Adrenal gland (tissue), 5 donors: ENCODE results near the gene SLC9A9.

Experiments used
- CTCF ChIP-seq, 6 experiments: fragments of 450-650 bp in 4 of 6; fragments of 200-600 bp in 2 of 6; sonication (generic) in 1 of 6; IDR thresholded peaks; 1 replicate in 5 of 6; 2 replicates in 1 of 6; pipeline versions ENCODE4 v1.5.1 to v1.8.0; 2016 to 2021; ENCODE audit warnings: antibody characterized with exemption in 6 of 6, mild to moderate bottlenecking in 2 of 6, moderate library complexity in 1 of 6
- POLR2A ChIP-seq, 2 donors: fragments of 450-650 bp; IDR thresholded peaks; one replicate each; pipeline ENCODE4 v1.6.1; 2017; ENCODE audit warnings: antibody characterized with exemption in 2 of 2, mild to moderate bottlenecking in 2 of 2, moderate library complexity in 1 of 2
- donor health status: DM: no; HTN: no; CAD: no.

DNA sequence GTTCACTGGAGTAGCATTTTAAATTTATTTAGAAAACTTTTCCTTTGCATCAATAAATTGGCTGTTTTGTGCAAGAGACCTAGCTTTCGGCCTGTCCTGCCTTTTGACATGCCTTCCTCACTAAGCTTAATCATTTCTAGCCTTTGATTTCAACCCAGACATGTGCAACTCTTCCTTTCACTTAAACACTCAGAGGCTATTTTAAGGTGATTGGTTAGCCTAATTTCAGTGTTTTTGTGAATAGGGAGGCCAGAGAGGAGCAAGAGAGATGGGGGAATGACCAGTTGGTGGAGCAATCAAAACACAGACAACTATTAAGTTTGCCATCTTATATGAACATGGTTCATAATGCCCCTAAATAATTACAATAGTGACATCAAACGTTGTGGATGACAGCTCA lies 333.4 kb downstream of the SLC9A9 start:
- TF ChIP-seq CTCF (IDR thresholded peaks at IDR 0.05) (no peak), POLR2A (IDR thresholded peaks at IDR 0.05) (no peak)
